GM19025 (cell line): ENCODE data around the gene GPAM.
A peak's percentile ranks its signal among the peaks of the same experiment; 100 is the strongest.
"Not testable (repeated sequence)": the region's sequence is repeated elsewhere in the genome, so short reads cannot be mapped to it uniquely, and the experiment has no call there.

Experiments used
- ATAC-seq: cut with Tn5 transposase; IDR thresholded peaks from one replicate; pipeline ENCODE4 v1.9.1; 2021; ENCODE audit warnings: mild to moderate bottlenecking, low read depth, moderate library complexity; ENCODE audit not compliant: unreplicated experiment

The GPAM gene

GRCh38 chr10:112183329-112184051, at the start of gene GPAM:
Gene GPAM (minus strand): TSS chr10:112183765. CDS start chr10:112181784, 1,981 bp downstream.
- ATAC-seq, result peak; percentile 93

- ATAC-seq, result no peak
Measured at GRCh38 chr10:112232670-112233069, 49.1 kb upstream of the GPAM start.

GRCh38 chr10:112231602-112232400, 48.2 kb upstream of the GPAM start:
- no peak for ATAC-seq

GRCh38 chr10:112230325-112230988, 46.9 kb upstream of the GPAM start:
- no peak for ATAC-seq

- no peak for ATAC-seq
Measured at GRCh38 chr10:112229901-112230300, 46.3 kb upstream of the GPAM start.

- no peak for ATAC-seq
Measured at GRCh38 chr10:112229096-112229495, 45.5 kb upstream of the GPAM start.

- ATAC-seq, result not testable (repeated sequence)
Measured at GRCh38 chr10:112228366-112229088, 45.0 kb upstream of the GPAM start.

GRCh38 chr10:112227331-112227987, 43.9 kb upstream of the GPAM start:
- ATAC-seq, result no peak

GRCh38 chr10:112226439-112227248, 43.1 kb upstream of the GPAM start:
- no peak for ATAC-seq

GRCh38 chr10:112225771-112226438, 42.3 kb upstream of the GPAM start:
- ATAC-seq, result no peak

- no peak for ATAC-seq
Measured at GRCh38 chr10:112224933-112225529, 41.5 kb upstream of the GPAM start.

- ATAC-seq, result no peak
Measured at GRCh38 chr10:112223725-112224124, 40.2 kb upstream of the GPAM start.

GRCh38 chr10:112222799-112223198, 39.2 kb upstream of the GPAM start:
- no peak for ATAC-seq

- no peak for ATAC-seq
Measured at GRCh38 chr10:112221545-112221944, 38.0 kb upstream of the GPAM start.

GRCh38 chr10:112218960-112219359, 35.4 kb upstream of the GPAM start:
- no peak for ATAC-seq

- ATAC-seq, result no peak
Measured at GRCh38 chr10:112218036-112218390, 34.4 kb upstream of the GPAM start.

- ATAC-seq, result no peak
Measured at GRCh38 chr10:112217386-112218035, 33.9 kb upstream of the GPAM start.

GRCh38 chr10:112216966-112217365, 33.4 kb upstream of the GPAM start:
- no peak for ATAC-seq
